WERI-Rb-1 (cell line): ENCODE data around the gene KCNMA1.

Source experiments
- DNase-seq: peaks from one replicate; pipeline ENCODE4 v3.0.0-alpha.2; 2020
- H3K27ac ChIP-seq: fragments of 250-450 bp; sonication (Bioruptor Pico); 2 replicates; pipeline ENCODE4 v1.5.1; 2020; ENCODE audit warnings: mild to moderate bottlenecking, moderate library complexity
- H3K27me3 ChIP-seq: fragments of 250-450 bp; sonication (Bioruptor Pico); 2 replicates; pipeline ENCODE4 v1.5.1; 2021; ENCODE audit warnings: mild to moderate bottlenecking, low read depth, moderate library complexity; ENCODE audit not compliant: insufficient read depth, severe bottlenecking
- H3K36me3 ChIP-seq: fragments of 250-450 bp; sonication (Bioruptor Pico); 2 replicates; pipeline ENCODE4 v1.5.1; 2020; ENCODE audit warnings: mild to moderate bottlenecking, moderate library complexity
- H3K4me3 ChIP-seq: 2 replicates; pipeline ENCODE4 v1.5.1; 2011; ENCODE audit warnings: low read depth, mild to moderate bottlenecking, control low read depth, low read length
- H3K9me3 ChIP-seq: fragments of 250-450 bp; sonication (Bioruptor Pico); 2 replicates; pipeline ENCODE4 v1.5.1; 2021; ENCODE audit warnings: mild to moderate bottlenecking, moderate library complexity; ENCODE audit not compliant: severe bottlenecking
- CTCF ChIP-seq: IDR thresholded peaks from 2 replicates; pipeline ENCODE4 v1.5.1; 2011; ENCODE audit warnings: low read depth, mild to moderate bottlenecking, control low read depth, inconsistent platforms, low read length

Gene KCNMA1

GRCh38 chr10:77127243-77127642 is 510.4 kb downstream of the KCNMA1 start:
- H3K36me3 ChIP-seq = no peaks in the 10 kb centered on the region
- H3K27me3 ChIP-seq = no peaks in the 10 kb centered on the region
- no peak for DNase-seq
- H3K27ac ChIP-seq = no peak overlapping the region
- H3K4me3 ChIP-seq = no peak overlapping the region
- no peaks in the 10 kb centered on the region for H3K9me3 ChIP-seq
- TF ChIP-seq CTCF = no peak

GRCh38 chr10:77125231-77125630 is 512.4 kb downstream of the KCNMA1 start:
- H3K27me3 ChIP-seq = no peaks in the 10 kb centered on the region
- H3K27ac ChIP-seq = no peak overlapping the region
- H3K4me3 ChIP-seq = no peak overlapping the region
- H3K9me3 ChIP-seq = no peaks in the 10 kb centered on the region
- no peak for DNase-seq
- TF ChIP-seq CTCF = no peak
- no peaks in the 10 kb centered on the region for H3K36me3 ChIP-seq

- H3K27ac ChIP-seq = no peak overlapping the region
- no peak for TF ChIP-seq CTCF
- no peaks in the 10 kb centered on the region for H3K9me3 ChIP-seq
- H3K36me3 ChIP-seq = no peaks in the 10 kb centered on the region
- H3K4me3 ChIP-seq = no peak overlapping the region
- H3K27me3 ChIP-seq = no peaks in the 10 kb centered on the region
- DNase-seq = no peak
Observed at GRCh38 chr10:77123330-77123729, 514.3 kb downstream of the KCNMA1 start.

GRCh38 chr10:77121829-77122228 is 515.8 kb downstream of the KCNMA1 start:
- Histone ChIP-seq H3K4me3 (no peak overlapping the region), H3K27ac (no peak overlapping the region), H3K9me3 (no peaks in the 10 kb centered on the region), H3K27me3 (no peaks in the 10 kb centered on the region), H3K36me3 (no peaks in the 10 kb centered on the region)
- TF ChIP-seq CTCF = no peak
- no peak for DNase-seq

- Histone ChIP-seq H3K4me3 (no peak overlapping the region), H3K9me3 (no peaks in the 10 kb centered on the region), H3K27ac (no peak overlapping the region), H3K27me3 (no peaks in the 10 kb centered on the region), H3K36me3 (no peaks in the 10 kb centered on the region)
- TF ChIP-seq CTCF = no peak
- no peak for DNase-seq
Observed at GRCh38 chr10:77120666-77121376, 516.8 kb downstream of the KCNMA1 start.

- no peaks in the 10 kb centered on the region for H3K36me3 ChIP-seq
- no peak overlapping the region for H3K4me3 ChIP-seq
- no peaks in the 10 kb centered on the region for H3K27me3 ChIP-seq
- no peaks in the 10 kb centered on the region for H3K9me3 ChIP-seq
- no peak for TF ChIP-seq CTCF
- no peak overlapping the region for H3K27ac ChIP-seq
- no peak for DNase-seq
Observed at GRCh38 chr10:77120012-77120411, 517.6 kb downstream of the KCNMA1 start.
